Neural cell (in vitro differentiated cells): Measurements from ENCODE around the gene SDK2. TPM values are rescaled to one million over a fixed set of nuclear protein-coding genes. Genes with fewer than 3 reads are reported as not detected.

Experiments
- H2AFZ ChIP-seq: fragments of 200-600, 300-800 bp; sonication (generic), shearing (Covaris generic); 2 replicates; pipeline ENCODE4 v1.6.0; 2014; ENCODE audit warnings: low read depth, mild to moderate bottlenecking, antibody characterized with exemption, low read length, moderate library complexity
- H3F3A ChIP-seq: fragments of 200-600 bp; shearing (Covaris generic); 2 replicates; pipeline ENCODE4 v1.6.1; 2016; ENCODE audit warnings: mild to moderate bottlenecking, moderate library complexity, mixed read lengths, antibody characterized with exemption, low read length; ENCODE audit not compliant: insufficient read depth, poor library complexity, severe bottlenecking
- H3K27ac ChIP-seq: fragments of 200-600, 300-800 bp; sonication (generic), shearing (Covaris generic); 2 replicates; pipeline ENCODE4 v1.5.1; 2014; ENCODE audit warnings: mild to moderate bottlenecking, low read length, moderate library complexity
- H3K27me3 ChIP-seq: fragments of 300-800, 200-600 bp; sonication (generic), shearing (Covaris generic); 2 replicates; pipeline ENCODE4 v1.6.0; 2014; ENCODE audit warnings: mild to moderate bottlenecking, low read depth, low read length, moderate library complexity; ENCODE audit not compliant: insufficient read depth
- H3K36me3 ChIP-seq: fragments of 300-800, 200-600 bp; sonication (generic), shearing (Covaris generic); 2 replicates; pipeline ENCODE4 v1.5.1; 2014; ENCODE audit warnings: mild to moderate bottlenecking, antibody characterized with exemption, low read length, moderate library complexity; ENCODE audit not compliant: insufficient read depth
- H3K4me2 ChIP-seq: fragments of 300-800, 200-600 bp; sonication (generic), shearing (Covaris generic); 2 replicates; pipeline ENCODE4 v1.6.0; 2014; ENCODE audit warnings: mild to moderate bottlenecking, low read length
- H3K4me3 ChIP-seq: fragments of 300-800, 200-600 bp; sonication (generic), shearing (Covaris generic); 2 replicates; pipeline ENCODE4 v1.5.1; 2014; ENCODE audit warnings: mild to moderate bottlenecking, low read length, moderate library complexity
- H3K79me2 ChIP-seq: fragments of 200-600 bp; shearing (Covaris generic); replicated peaks from 2 replicates; pipeline ENCODE4 v1.6.0; 2014; ENCODE audit warnings: mild to moderate bottlenecking, low read length, moderate library complexity; ENCODE audit not compliant: insufficient read depth
- H3K9ac ChIP-seq: fragments of 300-800, 200-600 bp; sonication (generic), shearing (Covaris generic); 2 replicates; pipeline ENCODE4 v1.6.1; 2016; ENCODE audit warnings: mild to moderate bottlenecking, low read length, mixed read lengths
- H3K9me2 ChIP-seq: fragments of 200-600 bp; shearing (Covaris generic); 2 replicates; pipeline ENCODE4 v1.6.1; 2016; ENCODE audit warnings: mild to moderate bottlenecking, low read length, mixed read lengths; ENCODE audit not compliant: insufficient read depth
- H3K9me3 ChIP-seq: fragments of 200-600, 300-800 bp; sonication (generic), shearing (Covaris generic); 2 replicates; pipeline ENCODE4 v1.6.1; 2016; ENCODE audit warnings: mild to moderate bottlenecking, mixed run types, low read length, moderate library complexity, mixed read lengths
- H4K20me1 ChIP-seq: fragments of 200-600 bp; shearing (Covaris generic); 2 replicates; pipeline ENCODE4 v1.6.1; 2016; ENCODE audit warnings: mild to moderate bottlenecking, mixed run types; ENCODE audit not compliant: insufficient read depth
- EP300 ChIP-seq: fragments of 450-650 bp; conservative IDR thresholded peaks from 2 replicates; pipeline ENCODE4 v1.6.1; 2014; ENCODE audit warnings: antibody characterized with exemption, mild to moderate bottlenecking, moderate library complexity; ENCODE audit not compliant: poor library complexity, severe bottlenecking
- EZH2 ChIP-seq: fragments of 200-600, 300-800 bp; shearing (Covaris generic), sonication (generic); IDR thresholded peaks from 2 replicates; pipeline ENCODE4 v1.6.1; 2014; ENCODE audit warnings: antibody characterized with exemption, low read length, borderline replicate concordance, mild to moderate bottlenecking; ENCODE audit not compliant: insufficient read depth, poor library complexity, severe bottlenecking
- MXI1 ChIP-seq: fragments of 450-650 bp; conservative IDR thresholded peaks from 2 replicates; pipeline ENCODE4 v1.6.1; 2014; ENCODE audit warnings: antibody characterized with exemption, mild to moderate bottlenecking; ENCODE audit not compliant: poor library complexity, severe bottlenecking
- POLR2AphosphoS5 ChIP-seq: IDR thresholded peaks from 2 replicates; pipeline ENCODE4 v1.6.1; 2012
- RAD21 ChIP-seq: fragments of 450-650 bp; conservative IDR thresholded peaks from 2 replicates; pipeline ENCODE4 v1.6.1; 2014; ENCODE audit warnings: antibody characterized with exemption, mild to moderate bottlenecking, moderate library complexity
- SMC3 ChIP-seq: fragments of 450-650 bp; conservative IDR thresholded peaks from 2 replicates; pipeline ENCODE4 v1.6.1; 2014; ENCODE audit warnings: antibody characterized with exemption, mild to moderate bottlenecking, moderate library complexity; ENCODE audit not compliant: poor library complexity
- TAF1 ChIP-seq: IDR thresholded peaks from 2 replicates; pipeline ENCODE4 v1.6.1; 2012; ENCODE audit warnings: low read depth
- polyA plus RNA-seq: library from polyadenylated mRNA; depleted of rRNA; stranded (reverse); fragments of >200 nt; gene quantifications from 2 replicates; pipeline ENCODE4 v1.2.3, GENCODE V29; 2014
- TF ChIP-seq, protein P1 (sequence below): IDR thresholded peaks from 2 replicates; pipeline ENCODE4 v1.6.1; 2012; ENCODE audit warnings: borderline replicate concordance
- TF ChIP-seq, protein P2 (sequence below): fragments of 450-650 bp; IDR thresholded peaks from 2 replicates; pipeline ENCODE4 v1.5.1; 2014; ENCODE audit warnings: antibody characterized with exemption, mild to moderate bottlenecking, moderate library complexity; ENCODE audit not compliant: poor library complexity, severe bottlenecking

SDK2 gene
- polyA plus RNA-seq, 1 donor from 2014 or later: 0.73 TPM

DNA sequence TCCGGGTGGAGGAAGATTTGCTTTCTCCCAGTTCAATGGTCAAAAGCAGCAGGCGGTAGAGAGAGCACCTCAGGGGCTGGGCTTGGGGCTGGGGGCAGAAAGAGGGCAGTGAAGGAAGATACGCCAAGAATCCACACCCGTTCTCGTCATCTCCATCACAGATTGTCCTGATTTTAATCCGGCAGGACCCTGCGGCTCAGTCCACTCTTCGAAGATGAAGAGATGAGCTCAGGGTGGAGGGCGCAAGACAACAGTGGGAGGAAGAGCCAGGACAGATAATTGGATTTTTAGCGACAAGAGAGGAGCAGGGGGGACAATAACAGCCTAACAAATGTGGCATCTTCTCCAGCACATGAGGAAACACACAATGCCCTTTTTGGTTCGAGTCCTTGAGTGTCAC, 165.9 kb downstream of the SDK2 start:
- Histone ChIP-seq H3K9me2 (no peaks in the 10 kb centered on the region), H3K9me3 (no peaks in the 10 kb centered on the region), H3K4me3 (no peak overlapping the region), H3K27me3 (no peaks in the 10 kb centered on the region), H3K4me2 (no peak overlapping the region), H3K9ac (peak overlapping the region; percentile 3), H3K36me3 (no peaks in the 10 kb centered on the region), H3F3A (no peaks in the 10 kb centered on the region), H3K27ac (peak overlapping the region; percentile 43), H2AFZ (no peak overlapping the region), H3K79me2 (no peaks in the 10 kb centered on the region), H4K20me1 (no peaks in the 10 kb centered on the region)
- no peak for TF ChIP-seq TAF1
- no peak for TF ChIP-seq EZH2
- no peak for TF ChIP-seq EP300
- TF ChIP-seq POLR2AphosphoS5: no peak
- no peak for TF ChIP-seq SMC3
- TF ChIP-seq, protein P1, sequence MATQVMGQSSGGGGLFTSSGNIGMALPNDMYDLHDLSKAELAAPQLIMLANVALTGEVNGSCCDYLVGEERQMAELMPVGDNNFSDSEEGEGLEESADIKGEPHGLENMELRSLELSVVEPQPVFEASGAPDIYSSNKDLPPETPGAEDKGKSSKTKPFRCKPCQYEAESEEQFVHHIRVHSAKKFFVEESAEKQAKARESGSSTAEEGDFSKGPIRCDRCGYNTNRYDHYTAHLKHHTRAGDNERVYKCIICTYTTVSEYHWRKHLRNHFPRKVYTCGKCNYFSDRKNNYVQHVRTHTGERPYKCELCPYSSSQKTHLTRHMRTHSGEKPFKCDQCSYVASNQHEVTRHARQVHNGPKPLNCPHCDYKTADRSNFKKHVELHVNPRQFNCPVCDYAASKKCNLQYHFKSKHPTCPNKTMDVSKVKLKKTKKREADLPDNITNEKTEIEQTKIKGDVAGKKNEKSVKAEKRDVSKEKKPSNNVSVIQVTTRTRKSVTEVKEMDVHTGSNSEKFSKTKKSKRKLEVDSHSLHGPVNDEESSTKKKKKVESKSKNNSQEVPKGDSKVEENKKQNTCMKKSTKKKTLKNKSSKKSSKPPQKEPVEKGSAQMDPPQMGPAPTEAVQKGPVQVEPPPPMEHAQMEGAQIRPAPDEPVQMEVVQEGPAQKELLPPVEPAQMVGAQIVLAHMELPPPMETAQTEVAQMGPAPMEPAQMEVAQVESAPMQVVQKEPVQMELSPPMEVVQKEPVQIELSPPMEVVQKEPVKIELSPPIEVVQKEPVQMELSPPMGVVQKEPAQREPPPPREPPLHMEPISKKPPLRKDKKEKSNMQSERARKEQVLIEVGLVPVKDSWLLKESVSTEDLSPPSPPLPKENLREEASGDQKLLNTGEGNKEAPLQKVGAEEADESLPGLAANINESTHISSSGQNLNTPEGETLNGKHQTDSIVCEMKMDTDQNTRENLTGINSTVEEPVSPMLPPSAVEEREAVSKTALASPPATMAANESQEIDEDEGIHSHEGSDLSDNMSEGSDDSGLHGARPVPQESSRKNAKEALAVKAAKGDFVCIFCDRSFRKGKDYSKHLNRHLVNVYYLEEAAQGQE: no peak
- TF ChIP-seq, protein P2, sequence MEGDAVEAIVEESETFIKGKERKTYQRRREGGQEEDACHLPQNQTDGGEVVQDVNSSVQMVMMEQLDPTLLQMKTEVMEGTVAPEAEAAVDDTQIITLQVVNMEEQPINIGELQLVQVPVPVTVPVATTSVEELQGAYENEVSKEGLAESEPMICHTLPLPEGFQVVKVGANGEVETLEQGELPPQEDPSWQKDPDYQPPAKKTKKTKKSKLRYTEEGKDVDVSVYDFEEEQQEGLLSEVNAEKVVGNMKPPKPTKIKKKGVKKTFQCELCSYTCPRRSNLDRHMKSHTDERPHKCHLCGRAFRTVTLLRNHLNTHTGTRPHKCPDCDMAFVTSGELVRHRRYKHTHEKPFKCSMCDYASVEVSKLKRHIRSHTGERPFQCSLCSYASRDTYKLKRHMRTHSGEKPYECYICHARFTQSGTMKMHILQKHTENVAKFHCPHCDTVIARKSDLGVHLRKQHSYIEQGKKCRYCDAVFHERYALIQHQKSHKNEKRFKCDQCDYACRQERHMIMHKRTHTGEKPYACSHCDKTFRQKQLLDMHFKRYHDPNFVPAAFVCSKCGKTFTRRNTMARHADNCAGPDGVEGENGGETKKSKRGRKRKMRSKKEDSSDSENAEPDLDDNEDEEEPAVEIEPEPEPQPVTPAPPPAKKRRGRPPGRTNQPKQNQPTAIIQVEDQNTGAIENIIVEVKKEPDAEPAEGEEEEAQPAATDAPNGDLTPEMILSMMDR: no peak
- TF ChIP-seq MXI1: no peak
- no peak for TF ChIP-seq RAD21

DNA sequence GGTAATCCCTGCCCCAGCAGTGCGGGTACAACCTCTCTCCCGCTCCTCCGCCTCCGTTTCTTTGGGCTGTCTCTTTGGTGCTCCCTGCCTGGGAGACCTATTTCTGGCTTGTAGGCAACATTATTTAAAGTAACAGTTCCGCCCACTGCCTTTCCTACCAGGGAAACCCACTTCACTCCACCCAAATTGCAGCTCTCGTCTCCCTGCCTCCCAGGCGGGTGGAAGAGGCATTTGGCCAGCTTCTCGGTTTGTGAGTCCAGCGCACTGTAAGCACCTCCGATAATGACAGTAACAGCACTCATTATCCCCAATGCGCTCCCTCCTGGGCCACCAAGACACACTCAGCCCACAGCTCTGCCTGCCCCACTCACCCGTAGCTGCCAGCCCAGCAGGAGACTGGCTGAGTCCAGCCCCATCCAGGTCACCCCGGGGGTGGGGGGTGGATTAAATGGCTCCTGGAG, 167.3 kb downstream of the SDK2 start:
- Histone ChIP-seq H3K4me2 (no peak overlapping the region), H3K79me2 (no peaks in the 10 kb centered on the region), H3K9me2 (no peaks in the 10 kb centered on the region), H3K36me3 (no peaks in the 10 kb centered on the region), H3K9ac (no peak overlapping the region), H3K9me3 (no peaks in the 10 kb centered on the region), H4K20me1 (no peaks in the 10 kb centered on the region), H3K4me3 (no peak overlapping the region), H3K27ac (no peak overlapping the region), H3K27me3 (no peaks in the 10 kb centered on the region), H3F3A (no peaks in the 10 kb centered on the region), H2AFZ (no peak overlapping the region)
- TF ChIP-seq EP300 (no peak), RAD21 (no peak)
- TF ChIP-seq, protein P1: no peak
